Head of caudate nucleus (tissue), 42 donors: Measurements from ENCODE around the gene NME7.

Experiments used
- DNase-seq, 42 donors: peaks; one replicate each; pipeline versions ENCODE4 v3.0.0 to v3.0.0-alpha.2; 2020 to 2021; ENCODE audit warnings: mixed read lengths in 7 of 42
- intact Hi-C: fragments of 100-400 bp; cut with DNase I; formaldehyde crosslinking; loops from one replicate; pipeline ENCODE4 v1.15.0; 2022

NME7 gene

GRCh38 chr1:169121146-169121923, 246.3 kb downstream of the NME7 start:
- DNase-seq = no peak
- intact Hi-C loops = no loop called here

DNA sequence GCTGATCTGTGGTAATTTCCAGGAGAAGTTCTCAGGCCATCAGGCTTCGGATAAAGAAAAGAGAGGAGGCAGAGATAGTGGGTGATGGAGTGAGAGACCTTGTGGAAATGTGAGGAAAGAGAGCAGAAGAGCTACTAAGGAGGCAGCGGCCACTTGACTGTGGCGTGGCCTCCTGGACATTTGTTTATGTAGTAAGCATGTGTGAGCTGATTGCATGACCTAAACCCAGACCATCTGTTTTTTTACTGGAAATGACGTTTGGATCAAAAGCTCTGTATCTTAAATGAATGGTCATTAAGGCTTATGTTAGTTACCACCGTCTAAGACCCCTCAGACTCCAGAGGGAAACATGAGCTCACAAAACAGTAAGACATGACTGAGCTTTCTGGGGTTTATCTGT, 247.5 kb downstream of the NME7 start:
- DNase-seq = no peak
- intact Hi-C loops = no loop called here

DNA sequence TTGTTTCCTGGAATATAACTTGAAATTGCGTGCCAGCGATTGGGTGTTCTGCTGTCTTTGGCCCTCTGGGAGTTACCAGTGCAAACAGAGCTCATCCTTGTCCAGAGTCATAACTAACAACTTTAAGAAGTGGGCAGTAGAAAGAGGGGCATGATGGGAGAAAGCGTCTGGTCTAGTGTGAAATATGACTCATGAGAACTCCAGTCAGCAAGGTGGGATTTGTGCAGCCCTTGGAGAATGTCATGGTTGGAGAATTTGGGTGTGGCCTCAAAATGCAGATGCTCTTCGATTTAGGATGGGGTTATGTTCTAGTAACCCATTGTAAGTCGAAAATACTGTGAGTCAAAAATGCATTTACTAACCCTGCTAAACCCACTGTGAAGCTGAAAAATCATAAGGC, 248.2 kb downstream of the NME7 start:
- DNase-seq = no peak
- intact Hi-C loops = loop anchor here (10.0 kb wide), 1 partner anchor 155 kb away; no protein-coding TSS in a partner anchor

- DNase-seq = no peak
- intact Hi-C loops = loop anchor here (10.0 kb wide), 1 partner anchor 153 kb away; no protein-coding TSS in a partner anchor
Measured at GRCh38 chr1:169118227-169118626, 249.4 kb downstream of the NME7 start.

GRCh38 chr1:169117599-169117998, 250.0 kb downstream of the NME7 start:
- intact Hi-C loops = loop anchor here (10.0 kb wide), 1 partner anchor 153 kb away; no protein-coding TSS in a partner anchor
- no peak for DNase-seq

GRCh38 chr1:169117014-169117413, 250.6 kb downstream of the NME7 start:
- DNase-seq = no peak
- intact Hi-C loops = loop anchor here (10.0 kb wide), 1 partner anchor 152 kb away; no protein-coding TSS in a partner anchor

DNA sequence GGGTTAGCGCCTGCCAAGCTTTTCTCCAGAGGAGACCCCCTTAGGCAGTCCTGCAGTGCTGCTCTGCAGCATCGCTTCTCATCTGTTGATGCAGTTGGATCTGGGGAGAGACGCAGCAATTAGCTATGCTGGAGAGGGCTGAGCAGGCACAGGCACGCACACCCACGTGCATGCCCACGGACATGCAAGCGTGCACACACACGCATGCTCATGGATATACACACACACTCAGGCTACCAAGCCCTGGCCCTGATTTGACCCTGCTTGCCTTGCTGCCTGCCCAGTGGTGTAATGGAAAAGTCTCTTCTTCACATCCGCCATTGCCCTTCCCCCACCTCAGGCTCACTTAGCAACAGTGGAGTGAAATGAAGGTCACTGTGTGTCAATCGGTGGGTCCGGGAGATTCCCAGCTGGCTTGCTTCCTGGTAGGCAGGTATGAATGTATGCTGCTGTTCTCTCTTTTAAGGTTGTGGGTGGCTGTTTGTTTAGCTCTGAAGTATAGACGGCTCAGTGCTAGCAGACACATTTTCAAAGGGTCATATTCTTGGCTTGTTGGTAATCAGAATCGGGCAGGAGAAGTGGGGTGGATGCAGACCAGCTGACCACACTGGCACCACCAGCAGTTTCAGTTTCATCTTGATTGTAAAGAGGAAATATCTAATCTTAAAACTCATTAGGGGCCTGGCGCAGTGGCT, 251.6 kb downstream of the NME7 start:
- peak in 32 of 42 donors; percentile 34 to 78 (median 52) for DNase-seq
- intact Hi-C loops = loop anchor here (10.0 kb wide), 1 partner anchor 151 kb away; no protein-coding TSS in a partner anchor

GRCh38 chr1:169113613-169114119, 253.9 kb downstream of the NME7 start:
- intact Hi-C loops = loop anchor here (10.0 kb wide), 1 partner anchor 149 kb away; no protein-coding TSS in a partner anchor
- no peak for DNase-seq

GRCh38 chr1:169112241-169112640, 255.4 kb downstream of the NME7 start:
- no peak for DNase-seq

GRCh38 chr1:169111472-169111871, 256.1 kb downstream of the NME7 start:
- intact Hi-C loops = loop anchor here (10.0 kb wide), 1 partner anchor 147 kb away; no protein-coding TSS in a partner anchor
- no peak for DNase-seq

More at GRCh38 chr1:169112241-169112640, 255.4 kb downstream of the NME7 start:
- intact Hi-C loops = loop anchor here (10.0 kb wide), 1 partner anchor 147 kb away; no protein-coding TSS in a partner anchor

GRCh38 chr1:169110689-169111447, 256.7 kb downstream of the NME7 start:
- intact Hi-C loops = loop anchor here (10.0 kb wide), 1 partner anchor 146 kb away; no protein-coding TSS in a partner anchor
- DNase-seq = peak in 9 of 42 donors; percentile 33 to 68 (median 43)

- peak in 1 of 42 donors; percentile 29 for DNase-seq
- intact Hi-C loops = loop anchor here (10.0 kb wide), 1 partner anchor 145 kb away; no protein-coding TSS in a partner anchor
Measured at GRCh38 chr1:169110236-169110635, 257.4 kb downstream of the NME7 start.

DNA sequence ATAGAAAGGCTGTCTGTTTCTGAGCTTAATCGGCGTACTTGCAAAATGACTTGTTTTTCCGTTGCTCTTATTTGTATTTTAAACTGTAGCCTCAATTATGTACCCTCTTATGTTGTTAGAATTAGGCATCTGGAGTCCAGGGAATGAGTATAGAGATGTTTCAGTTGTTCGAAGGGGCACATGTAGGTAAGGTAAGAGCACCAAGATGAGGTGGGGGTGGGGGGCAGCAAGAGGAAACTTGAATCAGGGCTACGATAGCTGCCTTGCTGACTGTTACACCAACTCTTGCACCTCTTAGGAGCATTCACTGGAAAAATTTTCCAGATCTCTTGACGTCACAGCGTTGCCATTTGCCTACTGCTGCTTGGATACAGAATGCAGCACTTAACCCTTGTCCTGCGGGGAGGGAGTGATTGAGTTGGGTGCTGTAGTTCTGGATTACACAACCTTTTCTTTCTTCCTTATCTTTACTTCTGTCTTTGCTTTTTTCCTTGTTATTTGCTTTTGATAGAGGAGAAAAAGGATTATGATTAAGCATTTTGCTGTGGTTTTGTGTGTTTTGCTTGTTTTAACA, 257.9 kb downstream of the NME7 start:
- DNase-seq = peak in 36 of 42 donors; percentile 39 to 92 (median 76)
- intact Hi-C loops = loop anchor here (5.0 to 10.0 kb wide), 4 partner anchors 115 to 472 kb away; no protein-coding TSS in a partner anchor

GRCh38 chr1:169108863-169109560, 258.6 kb downstream of the NME7 start:
- intact Hi-C loops = loop anchor here (5.0 to 10.0 kb wide), 3 partner anchors 114 to 472 kb away; no protein-coding TSS in a partner anchor
- peak in 38 of 42 donors; percentile 42 to 85 (median 68) for DNase-seq

DNA sequence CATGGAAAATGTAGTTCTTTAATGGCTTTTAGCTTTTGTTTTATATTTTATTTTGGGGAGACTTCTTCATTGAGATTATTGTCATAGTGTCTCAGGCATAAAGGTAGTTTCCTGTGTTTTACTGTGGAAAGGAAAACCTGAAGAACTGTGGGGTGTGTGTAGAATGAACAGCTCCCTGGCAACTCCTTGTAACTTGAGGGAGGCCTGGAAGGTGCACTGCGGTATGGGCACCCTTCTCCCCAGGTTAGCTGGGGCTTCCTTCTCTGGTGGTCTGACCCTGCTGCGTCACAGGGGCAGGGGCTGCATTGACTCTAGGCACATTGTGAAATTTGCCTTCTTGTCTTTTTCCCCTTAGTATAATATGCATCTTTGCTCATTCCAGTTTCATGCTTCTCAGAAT, 259.4 kb downstream of the NME7 start:
- intact Hi-C loops = loop anchor here (5.0 to 10.0 kb wide), 3 partner anchors 113 to 471 kb away; no protein-coding TSS in a partner anchor
- DNase-seq = no peak

DNA sequence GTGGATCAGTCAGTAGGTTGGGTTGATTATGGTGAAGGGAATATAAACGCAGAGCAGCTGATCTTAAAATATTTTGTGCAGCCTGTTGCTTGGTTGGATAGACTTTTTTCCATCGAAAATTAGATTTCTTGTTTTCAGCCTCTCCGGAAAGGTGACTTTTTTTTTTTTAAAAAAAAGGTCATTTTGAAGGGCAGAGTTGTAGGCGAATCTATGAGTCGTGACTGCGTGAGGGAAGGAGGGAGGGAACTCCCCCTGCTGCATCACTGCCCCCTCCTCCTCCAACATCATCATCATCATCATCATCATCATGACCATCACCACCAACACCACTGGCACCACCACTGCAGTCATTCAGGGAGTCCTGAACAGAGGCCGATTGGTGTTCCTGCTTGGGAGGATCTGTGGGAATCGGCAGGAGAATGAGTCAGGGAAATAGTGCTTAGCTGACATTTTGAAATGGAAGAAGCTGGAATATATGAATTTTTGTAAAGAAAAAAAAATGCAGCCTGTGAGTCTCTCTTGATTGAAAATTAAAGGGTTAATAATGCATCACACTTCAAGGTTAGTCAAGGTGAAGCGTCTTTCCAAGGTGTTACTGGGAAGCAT, 259.9 kb downstream of the NME7 start:
- intact Hi-C loops = loop anchor here (5.0 to 10.0 kb wide), 3 partner anchors 113 to 470 kb away; no protein-coding TSS in a partner anchor

More for the DNA sequence above, 259.9 kb downstream of the NME7 start:
- peak in 15 of 42 donors; percentile 33 to 69 (median 46) for DNase-seq
